ENCODE measurements around the gene GJD4. TPM values are rescaled to one million over a fixed set of nuclear protein-coding genes. Genes with fewer than 3 reads are reported as not detected.

GJD4 gene
- total RNA-seq, 4 donors from 2014 or later, result not detected

DNA sequence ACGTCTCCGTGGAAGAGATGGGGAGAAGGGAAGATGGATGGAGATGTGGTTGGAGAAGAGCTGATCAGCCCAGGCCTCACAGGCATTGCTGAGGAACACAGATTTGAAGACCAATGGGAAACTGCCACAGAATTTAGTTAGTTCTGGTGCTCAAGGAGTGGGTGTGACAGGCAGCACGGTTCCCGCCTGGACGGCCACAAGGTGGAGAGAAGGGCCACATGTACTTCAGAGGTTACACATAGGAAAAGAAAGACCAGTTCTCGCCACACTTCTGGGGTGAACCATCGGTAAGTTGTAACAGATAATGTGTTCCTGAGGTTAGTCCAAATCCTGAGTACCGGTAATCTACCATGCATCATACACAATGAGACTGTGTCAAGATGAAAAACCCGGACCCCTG, 29.5 kb upstream of the GJD4 start:
- H3K9me3 ChIP-seq, result no peaks in the 10 kb centered on the region
- 89% methylated on average over 9 of the region's 9 CpGs for WGBS
- peaks cover 0 to 6% (median 2%) of the 10 kb centered on the region in 4 donors for H3K4me1 ChIP-seq
- no peak overlapping the region for H3K4me3 ChIP-seq
- H3K27me3 ChIP-seq, result peaks cover 0 to under 1% (median 0%) of the 10 kb centered on the region in 4 donors
- intact Hi-C loops (cut with DNase I), result no loop called here
- peaks cover 0 to 29% (median 13%) of the 10 kb centered on the region in 4 donors for H3K36me3 ChIP-seq
- no peak for DNase-seq (ENCODE audit: extremely low spot score)
- TF ChIP-seq POLR2A (IDR thresholded peaks at IDR 0.05; ENCODE audit: low read depth) (no peak), EP300 (IDR thresholded peaks at IDR 0.05) (no peak), POLR2AphosphoS5 (IDR thresholded peaks at IDR 0.05) (no peak)
- TF ChIP-seq, protein P1, sequence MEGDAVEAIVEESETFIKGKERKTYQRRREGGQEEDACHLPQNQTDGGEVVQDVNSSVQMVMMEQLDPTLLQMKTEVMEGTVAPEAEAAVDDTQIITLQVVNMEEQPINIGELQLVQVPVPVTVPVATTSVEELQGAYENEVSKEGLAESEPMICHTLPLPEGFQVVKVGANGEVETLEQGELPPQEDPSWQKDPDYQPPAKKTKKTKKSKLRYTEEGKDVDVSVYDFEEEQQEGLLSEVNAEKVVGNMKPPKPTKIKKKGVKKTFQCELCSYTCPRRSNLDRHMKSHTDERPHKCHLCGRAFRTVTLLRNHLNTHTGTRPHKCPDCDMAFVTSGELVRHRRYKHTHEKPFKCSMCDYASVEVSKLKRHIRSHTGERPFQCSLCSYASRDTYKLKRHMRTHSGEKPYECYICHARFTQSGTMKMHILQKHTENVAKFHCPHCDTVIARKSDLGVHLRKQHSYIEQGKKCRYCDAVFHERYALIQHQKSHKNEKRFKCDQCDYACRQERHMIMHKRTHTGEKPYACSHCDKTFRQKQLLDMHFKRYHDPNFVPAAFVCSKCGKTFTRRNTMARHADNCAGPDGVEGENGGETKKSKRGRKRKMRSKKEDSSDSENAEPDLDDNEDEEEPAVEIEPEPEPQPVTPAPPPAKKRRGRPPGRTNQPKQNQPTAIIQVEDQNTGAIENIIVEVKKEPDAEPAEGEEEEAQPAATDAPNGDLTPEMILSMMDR (IDR thresholded peaks at IDR 0.05), result no peak
- no peak overlapping the region for H3K27ac ChIP-seq (replicated peaks in 1 of 4)

DNA sequence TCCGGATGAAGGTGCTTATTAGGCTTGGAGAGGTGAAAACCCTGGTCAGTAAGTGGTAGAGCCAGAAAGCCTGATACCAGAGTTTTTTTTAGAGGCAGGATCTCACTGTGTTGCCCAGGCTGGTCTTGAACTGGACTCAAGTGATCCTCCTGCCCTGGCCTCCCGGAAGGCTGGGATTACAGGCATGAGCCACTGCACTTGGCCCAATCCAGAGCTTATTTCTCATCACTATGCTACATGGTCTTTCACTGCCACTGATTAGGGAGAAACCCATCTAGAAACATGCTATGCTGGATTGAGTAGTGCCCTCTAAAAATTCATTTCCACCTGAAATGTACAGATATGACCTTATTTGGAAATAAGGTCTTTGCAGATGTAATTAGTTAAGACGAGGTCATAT, 28.4 kb upstream of the GJD4 start:
- no peak for DNase-seq (ENCODE audit: extremely low spot score)
- WGBS, result 93% methylated on average over 3 of the region's 3 CpGs

DNA sequence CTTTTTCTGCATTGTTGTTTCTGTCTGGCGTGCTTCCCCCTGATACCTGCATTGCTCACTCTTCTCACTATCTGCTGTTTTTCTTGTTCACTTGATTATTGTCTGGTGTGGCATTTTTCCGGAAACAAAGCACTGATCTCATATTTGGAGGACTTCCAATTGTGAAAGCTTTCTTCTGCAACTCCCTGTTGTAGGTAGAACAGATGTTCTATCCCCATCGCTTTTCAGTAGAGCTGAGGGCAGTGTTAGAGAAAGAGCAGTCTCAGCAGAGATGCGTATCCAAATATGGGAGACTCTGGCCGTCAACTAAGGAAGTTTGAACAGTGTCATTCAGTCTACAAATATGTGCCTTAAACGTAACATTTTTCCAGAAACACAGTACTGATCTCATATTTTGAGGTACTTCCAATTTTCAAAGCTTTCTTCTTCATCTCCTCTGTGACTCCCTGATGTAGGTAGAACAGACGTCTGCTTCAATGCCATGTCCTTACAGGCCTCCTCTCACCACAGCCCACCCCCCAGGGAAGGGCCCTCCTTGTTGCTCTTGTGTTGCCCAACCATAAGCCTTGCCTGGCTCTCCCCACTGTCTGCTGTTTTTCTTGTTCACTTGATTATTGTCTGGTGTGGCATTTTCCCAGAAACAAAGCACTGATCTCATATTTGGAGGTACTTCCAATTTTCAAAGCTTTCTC, 27.1 kb upstream of the GJD4 start:
- H3K9me3 ChIP-seq, result no peaks in the 10 kb centered on the region
- intact Hi-C loops (cut with DNase I), result no loop called here
- H3K4me1 ChIP-seq, result peaks cover 0 to 6% (median 2%) of the 10 kb centered on the region in 4 donors
- H3K36me3 ChIP-seq, result peaks cover 0 to 15% (median 7%) of the 10 kb centered on the region in 4 donors
- no peak overlapping the region for H3K27ac ChIP-seq (replicated peaks in 1 of 4)
- TF ChIP-seq POLR2A (IDR thresholded peaks at IDR 0.05; ENCODE audit: low read depth) (no peak), EP300 (IDR thresholded peaks at IDR 0.05) (no peak), POLR2AphosphoS5 (IDR thresholded peaks at IDR 0.05) (no peak)
- TF ChIP-seq, protein P1 (IDR thresholded peaks at IDR 0.05), result no peak
- WGBS, result 63% methylated on average over 7 of the region's 7 CpGs
- no peak for DNase-seq (ENCODE audit: extremely low spot score)
- H3K4me3 ChIP-seq, result no peak overlapping the region
- H3K27me3 ChIP-seq, result peaks cover 0 to 15% (median 0%) of the 10 kb centered on the region in 4 donors

More for the DNA sequence above, 28.4 kb upstream of the GJD4 start:
- Histone ChIP-seq H3K36me3 (peaks cover 0 to 28% (median 12%) of the 10 kb centered on the region in 4 donors), H3K4me3 (no peak overlapping the region), H3K27me3 (peaks cover 0 to 12% (median 0%) of the 10 kb centered on the region in 4 donors), H3K9me3 (no peaks in the 10 kb centered on the region), H3K4me1 (peaks cover 0 to 6% (median 2%) of the 10 kb centered on the region in 4 donors), H3K27ac (replicated peaks in 1 of 4) (no peak overlapping the region)
- intact Hi-C loops (cut with DNase I), result no loop called here
- no peak for TF ChIP-seq EP300 (IDR thresholded peaks at IDR 0.05)
- TF ChIP-seq, protein P1 (IDR thresholded peaks at IDR 0.05), result no peak
- no peak for TF ChIP-seq POLR2A (IDR thresholded peaks at IDR 0.05; ENCODE audit: low read depth)
- TF ChIP-seq POLR2AphosphoS5 (IDR thresholded peaks at IDR 0.05), result no peak

DNA sequence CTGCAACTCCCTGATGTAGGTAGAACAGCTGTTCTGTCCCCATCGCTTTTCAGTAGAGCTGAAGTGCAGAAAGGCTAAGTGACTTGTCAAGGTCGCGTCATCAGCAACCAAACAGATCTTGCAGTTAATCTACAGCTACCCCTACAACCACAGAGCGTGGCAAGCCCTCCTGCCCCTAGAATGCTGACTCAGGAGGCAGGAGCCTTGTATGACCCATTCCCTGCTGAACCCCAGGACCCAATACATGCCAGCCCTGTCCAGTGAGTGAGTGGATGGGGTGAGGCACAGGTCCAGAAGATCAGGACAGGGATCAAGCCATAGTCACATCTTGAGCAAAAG, 26.6 kb upstream of the GJD4 start:
- H3K9me3 ChIP-seq, result no peaks in the 10 kb centered on the region
- peaks cover 0 to 15% (median 0%) of the 10 kb centered on the region in 4 donors for H3K27me3 ChIP-seq
- 65% methylated on average over 4 of the region's 4 CpGs for WGBS
- no peak overlapping the region for H3K4me3 ChIP-seq
- H3K36me3 ChIP-seq, result peaks cover 0 to 11% (median 6%) of the 10 kb centered on the region in 4 donors
- intact Hi-C loops (cut with DNase I), result no loop called here
- H3K4me1 ChIP-seq, result peaks cover 0 to 6% (median 2%) of the 10 kb centered on the region in 4 donors
- no peak overlapping the region for H3K27ac ChIP-seq (replicated peaks in 1 of 4)
- DNase-seq (ENCODE audit: extremely low spot score), result no peak
- TF ChIP-seq POLR2AphosphoS5 (IDR thresholded peaks at IDR 0.05) (no peak), POLR2A (IDR thresholded peaks at IDR 0.05; ENCODE audit: low read depth) (no peak), EP300 (IDR thresholded peaks at IDR 0.05) (no peak)
- TF ChIP-seq, protein P1 (IDR thresholded peaks at IDR 0.05), result no peak
